ENCODE results near the gene PDCD7.
A peak's percentile ranks its signal among the peaks of the same experiment; 100 is the strongest.
"Not testable (repeated sequence)": the region's sequence is repeated elsewhere in the genome, so short reads cannot be mapped to it uniquely, and the experiment has no call there.

The PDCD7 gene

DNA sequence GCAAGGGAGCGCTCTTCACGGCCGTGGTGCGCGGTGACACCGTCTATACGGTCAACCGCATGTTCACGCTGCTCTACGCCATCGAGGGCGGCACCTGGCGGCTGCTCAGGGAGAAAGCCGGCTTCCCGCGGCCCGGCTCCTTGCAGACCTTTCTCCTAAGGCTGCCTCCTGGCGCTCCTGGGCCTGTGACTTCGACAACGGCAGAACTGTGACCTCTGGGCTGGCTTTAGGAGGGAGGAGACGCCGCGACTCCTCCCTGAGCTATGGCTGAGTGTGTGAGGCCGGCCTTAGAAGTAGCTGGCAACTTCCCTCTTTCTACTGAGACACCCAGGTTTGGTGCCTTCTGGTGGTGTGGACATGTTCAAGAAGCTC, 55.6 kb downstream of the PDCD7 start:
- no peak overlapping the region for H3K4me2 ChIP-seq (ENCODE audit: low read depth, low read length, poor library complexity, severe bottlenecking)

DNA sequence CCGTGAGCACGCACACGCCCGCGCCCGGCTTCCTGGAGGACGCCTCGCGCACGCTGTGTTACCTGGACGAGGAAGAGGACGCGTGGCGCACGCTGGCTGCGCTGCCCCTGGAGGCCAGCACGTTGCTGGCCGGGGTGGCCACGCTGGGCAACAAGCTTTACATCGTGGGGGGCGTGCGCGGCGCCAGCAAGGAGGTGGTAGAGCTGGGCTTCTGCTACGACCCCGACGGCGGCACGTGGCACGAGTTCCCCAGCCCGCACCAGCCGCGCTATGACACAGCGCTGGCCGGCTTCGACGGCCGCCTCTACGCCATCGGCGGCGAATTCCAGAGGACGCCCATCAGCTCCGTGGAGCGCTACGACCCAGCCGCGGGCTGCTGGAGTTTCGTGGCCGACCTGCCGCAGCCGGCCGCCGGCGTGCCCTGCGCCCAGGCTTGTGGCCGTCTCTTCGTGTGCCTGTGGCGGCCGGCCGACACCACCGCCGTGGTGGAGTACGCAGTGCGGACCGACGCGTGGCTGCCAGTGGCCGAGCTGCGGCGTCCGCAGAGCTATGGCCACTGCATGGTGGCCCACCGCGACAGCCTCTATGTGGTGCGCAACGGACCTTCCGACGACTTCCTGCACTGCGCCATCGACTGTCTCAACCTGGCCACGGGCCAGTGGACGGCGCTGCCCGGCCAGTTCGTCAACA, 56.2 kb downstream of the PDCD7 start:
- TF ChIP-seq, protein P1, sequence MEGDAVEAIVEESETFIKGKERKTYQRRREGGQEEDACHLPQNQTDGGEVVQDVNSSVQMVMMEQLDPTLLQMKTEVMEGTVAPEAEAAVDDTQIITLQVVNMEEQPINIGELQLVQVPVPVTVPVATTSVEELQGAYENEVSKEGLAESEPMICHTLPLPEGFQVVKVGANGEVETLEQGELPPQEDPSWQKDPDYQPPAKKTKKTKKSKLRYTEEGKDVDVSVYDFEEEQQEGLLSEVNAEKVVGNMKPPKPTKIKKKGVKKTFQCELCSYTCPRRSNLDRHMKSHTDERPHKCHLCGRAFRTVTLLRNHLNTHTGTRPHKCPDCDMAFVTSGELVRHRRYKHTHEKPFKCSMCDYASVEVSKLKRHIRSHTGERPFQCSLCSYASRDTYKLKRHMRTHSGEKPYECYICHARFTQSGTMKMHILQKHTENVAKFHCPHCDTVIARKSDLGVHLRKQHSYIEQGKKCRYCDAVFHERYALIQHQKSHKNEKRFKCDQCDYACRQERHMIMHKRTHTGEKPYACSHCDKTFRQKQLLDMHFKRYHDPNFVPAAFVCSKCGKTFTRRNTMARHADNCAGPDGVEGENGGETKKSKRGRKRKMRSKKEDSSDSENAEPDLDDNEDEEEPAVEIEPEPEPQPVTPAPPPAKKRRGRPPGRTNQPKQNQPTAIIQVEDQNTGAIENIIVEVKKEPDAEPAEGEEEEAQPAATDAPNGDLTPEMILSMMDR (conservative IDR thresholded peaks at IDR 0.05; ENCODE audit: low read length): no peak
- no peak for TF ChIP-seq EZH2phosphoT487 (IDR thresholded peaks at IDR 0.05; ENCODE audit: borderline replicate concordance)
- no peak overlapping the region for H3K4me2 ChIP-seq (ENCODE audit: low read depth, low read length, poor library complexity, severe bottlenecking)

More for the DNA sequence above, 55.6 kb downstream of the PDCD7 start:
- Histone ChIP-seq H2AFZ (ENCODE audit: low read length) (no peak overlapping the region), H3K4me1 (ENCODE audit: insufficient read depth, low read length, poor library complexity, severe bottlenecking) (peaks cover 30% of the 10 kb centered on the region), H3K27me3 (ENCODE audit: insufficient read depth, low read length, poor library complexity, severe bottlenecking) (no peaks in the 10 kb centered on the region), H3F3A (ENCODE audit: low read depth) (no peaks in the 10 kb centered on the region), H3K79me2 (ENCODE audit: insufficient read depth, low read length) (no peaks in the 10 kb centered on the region), H3K4me3 (ENCODE audit: low read length, poor library complexity, severe bottlenecking) (no peak overlapping the region), H3K9me3 (ENCODE audit: insufficient read depth, low read depth, low read length) (no peaks in the 10 kb centered on the region), H3K9ac (ENCODE audit: low read depth, low read length, poor library complexity, severe bottlenecking) (no peak overlapping the region), H3K36me3 (ENCODE audit: insufficient read depth, low read length) (no peaks in the 10 kb centered on the region), H4K20me1 (ENCODE audit: insufficient read depth, low read length, poor library complexity, severe bottlenecking) (no peaks in the 10 kb centered on the region), H3K9me2 (replicated peaks; ENCODE audit: low read depth, low read length) (no peaks in the 10 kb centered on the region)
- no peak for TF ChIP-seq EZH2phosphoT487 (IDR thresholded peaks at IDR 0.05; ENCODE audit: borderline replicate concordance)
- TF ChIP-seq, protein P1 (conservative IDR thresholded peaks at IDR 0.05; ENCODE audit: low read length): no peak

DNA sequence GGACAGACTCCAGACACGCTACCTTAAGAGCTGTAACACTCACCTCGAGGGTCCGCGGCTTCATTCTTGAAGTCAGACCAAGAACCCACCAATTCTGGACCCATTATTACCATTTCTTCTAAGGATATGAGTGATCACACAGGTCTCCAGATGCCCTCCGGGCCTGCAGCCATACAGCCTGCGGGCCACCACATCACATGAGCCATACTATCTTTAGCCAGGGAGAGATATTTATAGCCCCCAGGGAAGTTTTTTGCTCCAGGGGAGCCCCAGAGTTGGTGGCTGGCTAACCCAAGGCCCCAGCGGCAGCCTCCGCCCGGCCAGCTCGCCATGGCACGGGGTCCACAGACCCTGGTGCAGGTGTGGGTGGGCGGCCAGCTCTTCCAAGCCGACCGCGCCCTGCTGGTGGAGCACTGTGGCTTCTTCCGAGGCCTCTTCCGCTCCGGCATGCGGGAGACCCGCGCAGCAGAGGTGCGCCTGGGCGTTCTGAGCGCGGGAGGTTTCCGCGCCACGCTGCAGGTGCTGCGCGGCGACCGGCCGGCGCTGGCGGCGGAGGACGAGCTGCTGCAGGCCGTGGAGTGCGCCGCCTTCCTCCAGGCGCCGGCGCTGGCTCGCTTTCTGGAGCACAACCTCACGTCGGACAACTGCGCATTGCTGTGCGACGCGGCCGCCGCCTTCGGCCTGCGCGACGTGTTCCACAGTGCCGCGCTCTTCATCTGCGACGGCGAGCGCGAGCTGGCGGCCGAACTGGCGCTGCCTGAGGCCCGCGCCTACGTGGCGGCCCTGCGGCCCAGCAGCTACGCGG, 56.9 kb downstream of the PDCD7 start, which contains the start of gene KBTBD13:
Gene KBTBD13 (plus strand): TSS at position 261 of the 805 bp plus-strand sequence. CDS start 70 bp downstream, at position 331.
- peak within 1 kb of the TSS; percentile 70 for H3K4me2 ChIP-seq (ENCODE audit: low read depth, low read length, poor library complexity, severe bottlenecking)
- H3K4me3 ChIP-seq (ENCODE audit: low read length, poor library complexity, severe bottlenecking): peak within 1 kb of the TSS; percentile 46
- H3K9me3 ChIP-seq (ENCODE audit: insufficient read depth, low read depth, low read length): no peaks in the 10 kb centered on the region
- H3K4me1 ChIP-seq (ENCODE audit: insufficient read depth, low read length, poor library complexity, severe bottlenecking): peaks cover 27% of the 10 kb centered on the region
- no peaks in the 10 kb centered on the region for H3F3A ChIP-seq (ENCODE audit: low read depth)
- no peak for TF ChIP-seq EZH2phosphoT487 (IDR thresholded peaks at IDR 0.05; ENCODE audit: borderline replicate concordance)
- TF ChIP-seq, protein P1 (conservative IDR thresholded peaks at IDR 0.05; ENCODE audit: low read length): no peak
- H2AFZ ChIP-seq (ENCODE audit: low read length): no peak within 1 kb of the TSS
- H3K9ac ChIP-seq (ENCODE audit: low read depth, low read length, poor library complexity, severe bottlenecking): peak within 1 kb of the TSS; percentile 63
- H3K36me3 ChIP-seq (ENCODE audit: insufficient read depth, low read length): no peaks in the 10 kb centered on the region
- no peaks in the 10 kb centered on the region for H3K9me2 ChIP-seq (replicated peaks; ENCODE audit: low read depth, low read length)
- no peaks in the 10 kb centered on the region for H3K79me2 ChIP-seq (ENCODE audit: insufficient read depth, low read length)
- no peaks in the 10 kb centered on the region for H4K20me1 ChIP-seq (ENCODE audit: insufficient read depth, low read length, poor library complexity, severe bottlenecking)
- H3K27me3 ChIP-seq (ENCODE audit: insufficient read depth, low read length, poor library complexity, severe bottlenecking): no peaks in the 10 kb centered on the region

More for the DNA sequence above, 56.2 kb downstream of the PDCD7 start:
- no peaks in the 10 kb centered on the region for H3K79me2 ChIP-seq (ENCODE audit: insufficient read depth, low read length)
- H2AFZ ChIP-seq (ENCODE audit: low read length): no peak overlapping the region
- no peak overlapping the region for H3K4me3 ChIP-seq (ENCODE audit: low read length, poor library complexity, severe bottlenecking)
- no peaks in the 10 kb centered on the region for H3K9me3 ChIP-seq (ENCODE audit: insufficient read depth, low read depth, low read length)
- H3F3A ChIP-seq (ENCODE audit: low read depth): no peaks in the 10 kb centered on the region
- H3K36me3 ChIP-seq (ENCODE audit: insufficient read depth, low read length): no peaks in the 10 kb centered on the region
- H3K4me1 ChIP-seq (ENCODE audit: insufficient read depth, low read length, poor library complexity, severe bottlenecking): peaks cover 27% of the 10 kb centered on the region
- no peaks in the 10 kb centered on the region for H4K20me1 ChIP-seq (ENCODE audit: insufficient read depth, low read length, poor library complexity, severe bottlenecking)
- no peaks in the 10 kb centered on the region for H3K9me2 ChIP-seq (replicated peaks; ENCODE audit: low read depth, low read length)
- H3K9ac ChIP-seq (ENCODE audit: low read depth, low read length, poor library complexity, severe bottlenecking): no peak overlapping the region
- H3K27me3 ChIP-seq (ENCODE audit: insufficient read depth, low read length, poor library complexity, severe bottlenecking): no peaks in the 10 kb centered on the region

DNA sequence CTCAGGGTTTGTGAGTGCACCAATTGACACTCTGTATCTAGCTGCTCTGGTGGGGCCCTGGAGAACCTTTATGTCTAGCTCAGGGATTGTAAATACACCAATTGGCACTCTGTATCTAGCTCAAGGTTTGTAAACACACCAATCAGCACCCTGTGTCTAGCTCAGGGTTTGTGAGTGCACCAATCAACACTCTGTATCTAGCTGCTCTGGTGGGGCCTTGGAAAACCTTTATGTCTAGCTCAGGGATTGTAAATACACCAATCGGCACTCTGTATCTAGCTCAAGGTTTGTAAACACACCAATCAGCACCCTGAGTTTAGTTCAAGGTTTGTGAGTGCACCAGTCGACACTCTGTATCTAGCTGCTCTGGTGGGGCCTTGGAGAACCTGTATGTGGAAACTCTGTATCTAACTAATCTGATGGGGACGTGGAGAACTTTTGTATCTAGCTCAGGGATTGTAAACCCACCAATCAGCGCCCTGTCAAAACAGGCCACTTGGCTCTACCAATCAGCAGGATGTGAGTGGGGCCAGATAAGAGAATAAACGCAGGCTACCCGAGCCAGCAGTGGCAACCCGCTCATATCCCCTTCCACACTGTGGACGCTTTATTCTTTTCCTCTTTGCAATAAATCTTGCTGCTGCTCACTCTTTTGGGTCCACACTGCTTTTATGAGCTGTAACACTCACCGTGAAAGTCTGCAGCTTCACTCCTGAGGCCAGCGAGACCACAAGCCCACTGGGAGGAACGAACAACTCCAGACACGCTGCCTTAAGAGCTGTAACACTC, 57.8 kb downstream of the PDCD7 start:
- Histone ChIP-seq H3K4me1 (ENCODE audit: insufficient read depth, low read length, poor library complexity, severe bottlenecking) (peaks cover 24% of the 10 kb centered on the region), H3K9ac (ENCODE audit: low read depth, low read length, poor library complexity, severe bottlenecking) (peak overlapping the region; percentile 63), H3K4me3 (ENCODE audit: low read length, poor library complexity, severe bottlenecking) (peak overlapping the region; percentile 46), H3K4me2 (ENCODE audit: low read depth, low read length, poor library complexity, severe bottlenecking) (peak overlapping the region; percentile 70)
- not testable (repeated sequence) for H3K27me3 ChIP-seq (ENCODE audit: insufficient read depth, low read length, poor library complexity, severe bottlenecking); H3K79me2 ChIP-seq (ENCODE audit: insufficient read depth, low read length); H3K9me3 ChIP-seq (ENCODE audit: insufficient read depth, low read depth, low read length); H2AFZ ChIP-seq (ENCODE audit: low read length); H3F3A ChIP-seq (ENCODE audit: low read depth); H4K20me1 ChIP-seq (ENCODE audit: insufficient read depth, low read length, poor library complexity, severe bottlenecking); H3K36me3 ChIP-seq (ENCODE audit: insufficient read depth, low read length); H3K9me2 ChIP-seq (replicated peaks; ENCODE audit: low read depth, low read length)

Data from Loucy (cell line).